Body of pancreas (tissue), 4 donors: ENCODE measurements around the gene PEDS1.

Experiments used
- POLR2A ChIP-seq, 3 donors: fragments of 450-650 bp; IDR thresholded peaks; one replicate each; pipeline ENCODE4 v1.6.1; 2016; ENCODE audit warnings: antibody characterized with exemption in 3 of 3, mild to moderate bottlenecking in 2 of 3
- TF ChIP-seq, protein P1 (sequence below), 7 experiments: fragments of 450-650 bp in 4 of 7; fragments of 200-600 bp in 3 of 7; sonication (generic) in 3 of 7; IDR thresholded peaks; one replicate each; pipeline ENCODE4 v1.5.1; 2016 to 2019; ENCODE audit warnings: antibody characterized with exemption in 7 of 7

GRCh38 chr20:50146732-50147662 lies 6.5 kb downstream of the PEDS1 start:
- TF ChIP-seq, protein P1, sequence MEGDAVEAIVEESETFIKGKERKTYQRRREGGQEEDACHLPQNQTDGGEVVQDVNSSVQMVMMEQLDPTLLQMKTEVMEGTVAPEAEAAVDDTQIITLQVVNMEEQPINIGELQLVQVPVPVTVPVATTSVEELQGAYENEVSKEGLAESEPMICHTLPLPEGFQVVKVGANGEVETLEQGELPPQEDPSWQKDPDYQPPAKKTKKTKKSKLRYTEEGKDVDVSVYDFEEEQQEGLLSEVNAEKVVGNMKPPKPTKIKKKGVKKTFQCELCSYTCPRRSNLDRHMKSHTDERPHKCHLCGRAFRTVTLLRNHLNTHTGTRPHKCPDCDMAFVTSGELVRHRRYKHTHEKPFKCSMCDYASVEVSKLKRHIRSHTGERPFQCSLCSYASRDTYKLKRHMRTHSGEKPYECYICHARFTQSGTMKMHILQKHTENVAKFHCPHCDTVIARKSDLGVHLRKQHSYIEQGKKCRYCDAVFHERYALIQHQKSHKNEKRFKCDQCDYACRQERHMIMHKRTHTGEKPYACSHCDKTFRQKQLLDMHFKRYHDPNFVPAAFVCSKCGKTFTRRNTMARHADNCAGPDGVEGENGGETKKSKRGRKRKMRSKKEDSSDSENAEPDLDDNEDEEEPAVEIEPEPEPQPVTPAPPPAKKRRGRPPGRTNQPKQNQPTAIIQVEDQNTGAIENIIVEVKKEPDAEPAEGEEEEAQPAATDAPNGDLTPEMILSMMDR (IDR thresholded peaks at IDR 0.05) = no peak
- TF ChIP-seq POLR2A (IDR thresholded peaks at IDR 0.05) = no peak
